SIG-M5 treated with dmso at 0.1 percent for 504 hours (cell line): ENCODE measurements around the gene NUP62.
"Not testable (repeated sequence)": the region's sequence is repeated elsewhere in the genome, so short reads cannot be mapped to it uniquely, and the experiment has no call there.

Experiments used
- DNase-seq: peaks from one replicate; lab custom pipeline; 2025; ENCODE audit not compliant: unreplicated experiment; lab: John Stamatoyannopoulos, UW

The NUP62 gene

GRCh38 chr19:49925486-49925885 is 3.8 kb downstream of the NUP62 start:
- DNase-seq = no peak

GRCh38 chr19:49924881-49925210 is 4.5 kb downstream of the NUP62 start:
- not testable (repeated sequence) for DNase-seq

GRCh38 chr19:49924004-49924880 is 5.1 kb downstream of the NUP62 start:
- DNase-seq = no peak

GRCh38 chr19:49923055-49924003 is 6.0 kb downstream of the NUP62 start:
- peak; percentile 32 for DNase-seq

GRCh38 chr19:49921871-49922795 is 7.2 kb downstream of the NUP62 start:
- DNase-seq = peak; percentile 28

GRCh38 chr19:49920624-49921363 is 8.5 kb downstream of the NUP62 start:
- DNase-seq = no peak

- DNase-seq = no peak
Observed at GRCh38 chr19:49918089-49918488, 11.2 kb downstream of the NUP62 start.

- DNase-seq = no peak
Observed at GRCh38 chr19:49916839-49917733, 12.2 kb downstream of the NUP62 start.

GRCh38 chr19:49915271-49915670 is 14.0 kb downstream of the NUP62 start:
- no peak for DNase-seq

- DNase-seq = no peak
Observed at GRCh38 chr19:49913720-49914119, 15.6 kb downstream of the NUP62 start.

- DNase-seq = no peak
Observed at GRCh38 chr19:49912965-49913685, 16.2 kb downstream of the NUP62 start.

- no peak for DNase-seq
Observed at GRCh38 chr19:49911381-49912145, 17.7 kb downstream of the NUP62 start.

GRCh38 chr19:49910179-49910578 is 19.1 kb downstream of the NUP62 start:
- DNase-seq = no peak

GRCh38 chr19:49908480-49909420 is 20.6 kb downstream of the NUP62 start:
- DNase-seq = no peak

GRCh38 chr19:49907745-49908446 is 21.4 kb downstream of the NUP62 start:
- no peak for DNase-seq
